ENCODE measurements around the gene MOB3B. TPM values are rescaled to one million over a fixed set of nuclear protein-coding genes. Genes with fewer than 3 reads are reported as not detected.

MOB3B gene
- total RNA-seq, 1 donor from 2014 or later: 17.8 TPM

- ATAC-seq: no peak
- TF ChIP-seq CTCF (IDR thresholded peaks at IDR 0.05): no peak
- H3K27me3 ChIP-seq: no peaks in the 10 kb centered on the region
- H3K9me3 ChIP-seq: no peaks in the 10 kb centered on the region
- DNase-seq: no peak
- H3K4me1 ChIP-seq: peaks cover 22% of the 10 kb centered on the region
- H3K36me3 ChIP-seq: no peaks in the 10 kb centered on the region
- no peak overlapping the region for H3K27ac ChIP-seq
- no peak overlapping the region for H3K4me3 ChIP-seq
- intact Hi-C loops (cut with DNase I): no loop called here
Measured at GRCh38 chr9:27392451-27392850, 137.2 kb downstream of the MOB3B start.

GRCh38 chr9:27391040-27391895 lies 138.3 kb downstream of the MOB3B start:
- no peak overlapping the region for H3K27ac ChIP-seq
- no peak overlapping the region for H3K4me3 ChIP-seq
- no peak for ATAC-seq
- intact Hi-C loops (cut with DNase I): no loop called here
- H3K9me3 ChIP-seq: no peaks in the 10 kb centered on the region
- TF ChIP-seq CTCF (IDR thresholded peaks at IDR 0.05): no peak
- H3K36me3 ChIP-seq: no peaks in the 10 kb centered on the region
- no peak for DNase-seq
- H3K27me3 ChIP-seq: no peaks in the 10 kb centered on the region
- H3K4me1 ChIP-seq: peaks cover 29% of the 10 kb centered on the region

GRCh38 chr9:27388150-27388549 lies 141.5 kb downstream of the MOB3B start:
- H3K4me1 ChIP-seq: peaks cover 20% of the 10 kb centered on the region
- H3K27ac ChIP-seq: no peak overlapping the region
- no peaks in the 10 kb centered on the region for H3K36me3 ChIP-seq
- no peaks in the 10 kb centered on the region for H3K9me3 ChIP-seq
- intact Hi-C loops (cut with DNase I): no loop called here
- DNase-seq (no peak), ATAC-seq (no peak)
- no peaks in the 10 kb centered on the region for H3K27me3 ChIP-seq
- H3K4me3 ChIP-seq: no peak overlapping the region
- no peak for TF ChIP-seq CTCF (IDR thresholded peaks at IDR 0.05)

GRCh38 chr9:27387722-27388121 lies 141.9 kb downstream of the MOB3B start:
- no peak overlapping the region for H3K27ac ChIP-seq
- DNase-seq: no peak
- H3K4me3 ChIP-seq: no peak overlapping the region
- peaks cover 16% of the 10 kb centered on the region for H3K4me1 ChIP-seq
- H3K27me3 ChIP-seq: no peaks in the 10 kb centered on the region
- no peak for ATAC-seq
- H3K36me3 ChIP-seq: no peaks in the 10 kb centered on the region
- intact Hi-C loops (cut with DNase I): no loop called here
- no peak for TF ChIP-seq CTCF (IDR thresholded peaks at IDR 0.05)
- no peaks in the 10 kb centered on the region for H3K9me3 ChIP-seq

- no peak overlapping the region for H3K4me3 ChIP-seq
- H3K27me3 ChIP-seq: no peaks in the 10 kb centered on the region
- H3K36me3 ChIP-seq: no peaks in the 10 kb centered on the region
- DNase-seq: no peak
- TF ChIP-seq CTCF (IDR thresholded peaks at IDR 0.05): no peak
- ATAC-seq: peak; percentile 25
- intact Hi-C loops (cut with DNase I): no loop called here
- no peak overlapping the region for H3K27ac ChIP-seq
- H3K4me1 ChIP-seq: peaks cover 14% of the 10 kb centered on the region
- H3K9me3 ChIP-seq: no peaks in the 10 kb centered on the region
Measured at GRCh38 chr9:27386571-27387091, 143.0 kb downstream of the MOB3B start.

All from upper lobe of right lung (tissue), 1 donor.